GM12878 (cell line): Measurements from ENCODE around the gene ACKR1. TPM values are rescaled to one million over a fixed set of nuclear protein-coding genes. Genes with fewer than 3 reads are reported as not detected.

Source experiments
- ATAC-seq: fragments of 200-7000 bp; cut with Tn5 transposase; 3 replicates; pipeline ENCODE4 v1.9.1; 2020; ENCODE audit warnings: mild to moderate bottlenecking, moderate library complexity
- BruUV-seq: library from RNA; stranded (reverse); fragments of 400-500 nt; replicated peaks from 2 replicates; lab custom pipeline; 2021; lab: Mats Ljungman, UMichigan
- CTCF ChIA-PET: fragments of 300-600 bp; sonication (Branson Sonifier 250); formaldehyde crosslinking; extraction: SDS; loops from one replicate; lab custom pipeline; 2021; ENCODE audit warnings: inconsistent platforms; lab: Yijun Ruan, JAX
- POLR2A ChIA-PET: fragments of 350-600 bp; formaldehyde crosslinking; extraction: SDS; loops from one replicate; lab custom pipeline; 2021; ENCODE audit warnings: inconsistent platforms; lab: Charles Lee
- RAD21 ChIA-PET: fragments of 300-600 bp; sonication (Branson Sonifier 250); formaldehyde crosslinking; loops from one replicate; lab custom pipeline; 2023; ENCODE audit warnings: antibody characterized with exemption; ENCODE audit not compliant: unreplicated experiment; lab: Charles Lee
- SMC1A ChIA-PET: fragments of 300-600 bp; sonication (Branson Sonifier 250); formaldehyde crosslinking; loops from one replicate; lab custom pipeline; 2023; ENCODE audit not compliant: unreplicated experiment, uncharacterized antibody; lab: Charles Lee
- DNase-seq: peaks from one replicate; pipeline ENCODE4 v3.0.0-alpha.2; 2011; ENCODE audit warnings: low read depth, low spot score
- FAIRE-seq: peaks from 3 replicates; lab custom pipeline; 2011; peaks lifted over from hg19 to GRCh38; lab: Jason Lieb, UNC
- H2AFZ ChIP-seq: 2 replicates; pipeline ENCODE4 v1.6.0; 2011; ENCODE audit warnings: low read depth, low read length, control low read depth; ENCODE audit not compliant: control insufficient read depth
- H3K27ac ChIP-seq: 2 replicates; pipeline ENCODE4 v1.5.1; 2011; ENCODE audit warnings: control low read depth; ENCODE audit not compliant: control insufficient read depth, insufficient read depth
- H3K27me3 ChIP-seq, 2 experiments: replicated peaks in 1 of 2; 2 replicates each; pipeline versions ENCODE4 v1.6.0 to v1.6.1; 2011; ENCODE audit warnings: low read length in 1 of 2; ENCODE audit not compliant: control insufficient read depth in 2 of 2, insufficient read depth in 2 of 2
- H3K36me3 ChIP-seq, 2 experiments: 2 replicates each; pipeline ENCODE4 v1.5.1; 2011; ENCODE audit warnings: low read length in 1 of 2; ENCODE audit not compliant: control insufficient read depth in 2 of 2, insufficient read depth in 2 of 2
- H3K4me1 ChIP-seq: 2 replicates; pipeline ENCODE4 v1.6.1; 2011; ENCODE audit warnings: mild to moderate bottlenecking, low read length, moderate library complexity, mixed read lengths; ENCODE audit not compliant: control insufficient read depth, insufficient read depth
- H3K4me2 ChIP-seq: 2 replicates; pipeline ENCODE4 v1.6.0; 2011; ENCODE audit warnings: control low read depth; ENCODE audit not compliant: control insufficient read depth, insufficient read depth
- H3K4me3 ChIP-seq: fragments of 200-600 bp; sonication (generic); 2 replicates; pipeline ENCODE4 v1.5.1; 2016
- H3K79me2 ChIP-seq: 2 replicates; pipeline ENCODE4 v1.6.0; 2011; ENCODE audit warnings: low read length; ENCODE audit not compliant: control insufficient read depth, insufficient read depth
- H3K9ac ChIP-seq: 2 replicates; pipeline ENCODE4 v1.8.0; 2011; ENCODE audit warnings: low read length, control low read depth, mixed read lengths; ENCODE audit not compliant: control insufficient read depth, insufficient read depth
- H3K9me3 ChIP-seq: replicated peaks from 3 replicates; pipeline ENCODE4 v1.5.1; 2011; ENCODE audit warnings: mild to moderate bottlenecking, low read length; ENCODE audit not compliant: control insufficient read depth, insufficient read depth
- H4K20me1 ChIP-seq: 2 replicates; pipeline ENCODE4 v1.6.0; 2011; ENCODE audit not compliant: control insufficient read depth, insufficient read depth
- HCFC1 ChIP-seq: fragments of 150-350 bp; IDR thresholded peaks from 2 replicates; pipeline ENCODE4 v1.6.1; 2014; ENCODE audit warnings: low read length
- HSF1 ChIP-seq: fragments of 150-350 bp; IDR thresholded peaks from 2 replicates; pipeline ENCODE4 v1.6.1; 2014; ENCODE audit warnings: mild to moderate bottlenecking, low read depth, low read length
- NR2F1 ChIP-seq: fragments of 450-650 bp; conservative IDR thresholded peaks from 2 replicates; pipeline ENCODE4 v1.6.1; 2017; ENCODE audit warnings: mild to moderate bottlenecking
- POLR2AphosphoS2 ChIP-seq: IDR thresholded peaks from 2 replicates; pipeline ENCODE4 v1.6.1; 2011; ENCODE audit warnings: low read depth, mild to moderate bottlenecking, low read length, improper control_type of control experiment, moderate library complexity
- WGBS: methylation state at CpG from one replicate; pipeline ENCODE4 v1.1.6; 2016; ENCODE audit warnings: low lambda C conversion rate; ENCODE audit not compliant: insufficient replicate concordance, insufficient coverage; ENCODE audit errors: missing lambda C conversion rate; 5-methylcytosine and 5-hydroxymethylcytosine counted together
- in situ Hi-C: fragments of 300-500 bp; cut with MboI; formaldehyde crosslinking; loops from 9 replicates; pipeline ENCODE4 v1.14.3; 2018; ENCODE audit warnings: mixed read lengths
- intact Hi-C: fragments of 100-400 bp; cut with micrococcal nuclease; formaldehyde crosslinking; loops from one replicate; pipeline ENCODE4 v1.14.2; 2022; ENCODE audit not compliant: unreplicated experiment
- polyA plus RNA-seq, 11 experiments: library from polyadenylated mRNA; depleted of rRNA in 4 of 11; unstranded in 6 of 11; stranded (reverse) in 5 of 11; fragments of >200 nt; fragmentation: Nextera tagmentation in 4 of 11; fragmentation: Illumina TruSeq in 1 of 11; extraction: Ambion mirVana in 4 of 11; extraction: Trizol in 1 of 11; gene quantifications; 1 replicate in 1 of 11; 2 replicates in 10 of 11; pipeline versions ENCODE4 v1.2.1 to v1.2.3, GENCODE V29; 2011 to 2016; ENCODE audit warnings: inconsistent platforms in 2 of 11, missing spikeins in 2 of 11, low read depth in 1 of 11
- total RNA-seq, 4 experiments: library from RNA; depleted of rRNA in 3 of 4; stranded (reverse); fragments of >200 nt in 3 of 4; fragmentation: Illumina TruSeq in 1 of 4; extraction: Trizol in 1 of 4; gene quantifications; 2 replicates each; pipeline versions ENCODE4 v1.2.1 to v1.2.3, GENCODE V29; 2013 to 2021
- TF ChIP-seq, protein P1 (sequence below): fragments of 450-650 bp; IDR thresholded peaks from 2 replicates; pipeline ENCODE4 v1.6.1; 2016; ENCODE audit warnings: mild to moderate bottlenecking

ACKR1 gene
- total and polyA plus RNA-seq, 10 of the 15 experiments (the other 5 are each of a cell fraction or from before 2014, with no cell fraction given): 0.06 to 1.8 (median 0.38) TPM; not detected in 1

DNA sequence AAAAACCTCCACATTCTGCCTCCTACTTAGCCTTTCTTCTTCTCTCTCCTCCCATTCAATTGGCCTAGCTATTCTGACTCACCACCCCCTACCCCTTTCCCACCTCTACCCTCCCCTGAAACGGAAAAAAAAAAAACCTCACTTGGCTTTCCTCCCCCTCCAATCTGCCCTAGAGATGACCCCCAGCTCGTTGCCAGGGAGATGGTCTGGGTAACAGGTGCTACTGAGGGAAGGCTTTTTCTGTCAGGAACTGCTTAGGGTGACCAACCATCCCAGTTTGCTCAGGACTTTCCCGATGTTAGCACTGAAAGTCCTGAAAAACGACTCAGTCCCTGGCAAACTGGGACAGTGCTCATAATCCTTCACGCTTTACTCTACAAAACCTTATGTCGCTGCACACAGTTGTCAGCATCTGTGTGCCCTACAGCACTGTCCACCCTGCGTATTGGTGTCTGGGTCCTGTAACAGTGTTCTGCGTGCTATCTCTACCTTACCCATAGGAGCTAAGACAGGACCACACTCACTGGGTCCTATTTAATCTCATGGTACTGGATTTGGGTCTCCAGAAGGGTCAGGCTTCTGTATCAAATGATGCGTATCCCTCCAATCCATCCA is 41.0 kb upstream of the ACKR1 start:
- DNase-seq: no peak
- ATAC-seq: no peak
- peaks cover 0 to 2% of the 10 kb centered on the region in 2 experiments; a peak in 1 of 4 replicates for H3K27me3 ChIP-seq
- H3K36me3 ChIP-seq: no peaks in the 10 kb centered on the region
- 47% methylated on average over 7 of the region's 9 CpGs for WGBS
- intact Hi-C loops: no loop called here
- no peak overlapping the region for H2AFZ ChIP-seq
- no peaks in the 10 kb centered on the region for H3K9me3 ChIP-seq
- H3K4me3 ChIP-seq: no peak overlapping the region
- H3K4me2 ChIP-seq: no peak overlapping the region
- RAD21 ChIA-PET: interaction anchor here (0.9 kb wide), 1 partner anchor 844 kb away, joined by 3 read pairs; no protein-coding TSS in a partner anchor
- H3K27ac ChIP-seq: no peak overlapping the region
- no TSS peak for BruUV-seq
- no peak overlapping the region for H3K9ac ChIP-seq
- H3K79me2 ChIP-seq: no peaks in the 10 kb centered on the region
- SMC1A ChIA-PET: interaction anchor here (1.2 to 1.5 kb wide), 2 partner anchors 31 to 34 kb away, joined by 3 to 5 read pairs; no protein-coding TSS in a partner anchor
- POLR2A ChIA-PET: no interaction called here
- in situ Hi-C loops: loop anchor here (5.0 kb wide), 1 partner anchor 34 kb away; no protein-coding TSS in a partner anchor
- H4K20me1 ChIP-seq: no peaks in the 10 kb centered on the region
- CTCF ChIA-PET: interaction anchor here (4.2 to 7.7 kb wide), 3 partner anchors 33 to 49 kb away, joined by 36 to 116 read pairs (median 50); no protein-coding TSS in a partner anchor
- TF ChIP-seq POLR2AphosphoS2 (no peak), HCFC1 (no peak), NR2F1 (no peak), HSF1 (no peak)
- TF ChIP-seq, protein P1, sequence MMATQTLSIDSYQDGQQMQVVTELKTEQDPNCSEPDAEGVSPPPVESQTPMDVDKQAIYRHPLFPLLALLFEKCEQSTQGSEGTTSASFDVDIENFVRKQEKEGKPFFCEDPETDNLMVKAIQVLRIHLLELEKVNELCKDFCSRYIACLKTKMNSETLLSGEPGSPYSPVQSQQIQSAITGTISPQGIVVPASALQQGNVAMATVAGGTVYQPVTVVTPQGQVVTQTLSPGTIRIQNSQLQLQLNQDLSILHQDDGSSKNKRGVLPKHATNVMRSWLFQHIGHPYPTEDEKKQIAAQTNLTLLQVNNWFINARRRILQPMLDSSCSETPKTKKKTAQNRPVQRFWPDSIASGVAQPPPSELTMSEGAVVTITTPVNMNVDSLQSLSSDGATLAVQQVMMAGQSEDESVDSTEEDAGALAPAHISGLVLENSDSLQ: no peak
- peaks cover 3% of the 10 kb centered on the region; the same call in 1 of the 2 replicates for H3K4me1 ChIP-seq
- FAIRE-seq: no peak
